Upper lobe of left lung (tissue), 6 donors: Measurements from ENCODE around the gene GRK5. TPM values are rescaled to one million over a fixed set of nuclear protein-coding genes. Genes with fewer than 3 reads are reported as not detected.

ENCODE experiments used
- ATAC-seq, 2 donors: fragments of 200-7000 bp; cut with Tn5 transposase; one replicate each; pipeline ENCODE4 v1.9.1; 2022; ENCODE audit warnings: mild to moderate bottlenecking in 2 of 2, moderate library complexity in 2 of 2; ENCODE audit not compliant: low FRiP score in 2 of 2
- DNase-seq, 2 donors: peaks; one replicate each; pipeline ENCODE4 v3.0.0-alpha.2; 2019 to 2020
- H3K27ac ChIP-seq, 4 donors: fragments of 200-600 bp; sonication (generic); one replicate each; pipeline ENCODE4 v1.5.1; 2016 to 2019
- H3K27me3 ChIP-seq, 4 donors: fragments of 200-600 bp; sonication (generic); one replicate each; pipeline ENCODE4 v1.5.1; 2017 to 2019
- H3K36me3 ChIP-seq, 4 donors: fragments of 200-600 bp; sonication (generic); one replicate each; pipeline ENCODE4 v1.5.1; 2016 to 2019
- H3K4me1 ChIP-seq, 4 donors: fragments of 200-600 bp; sonication (generic); one replicate each; pipeline ENCODE4 v1.5.1; 2018 to 2019
- H3K4me3 ChIP-seq, 4 donors: fragments of 200-600 bp; sonication (generic); one replicate each; pipeline ENCODE4 v1.5.1; 2017 to 2019; ENCODE audit warnings: mild to moderate bottlenecking in 2 of 4, moderate library complexity in 1 of 4
- H3K9me3 ChIP-seq, 4 donors: fragments of 200-600 bp; sonication (generic); one replicate each; pipeline ENCODE4 v1.5.1; 2018 to 2019
- CTCF ChIP-seq, 6 experiments: fragments of 450-650 bp in 4 of 6; fragments of 200-600 bp in 2 of 6; sonication (generic) in 2 of 6; IDR thresholded peaks; one replicate each; pipeline ENCODE4 v1.5.1; 2016 to 2019; ENCODE audit warnings: antibody characterized with exemption in 6 of 6
- EP300 ChIP-seq, 4 donors: sonication (generic); formaldehyde crosslinking; IDR thresholded peaks; one replicate each; pipeline ENCODE4 v1.5.1; 2017; ENCODE audit warnings: antibody characterized with exemption in 4 of 4, control low read depth in 2 of 4
- POLR2A ChIP-seq, 4 donors: fragments of 450-650 bp; IDR thresholded peaks; one replicate each; pipeline ENCODE4 v1.5.1; 2016 to 2017; ENCODE audit warnings: antibody characterized with exemption in 4 of 4, mild to moderate bottlenecking in 2 of 4
- POLR2AphosphoS5 ChIP-seq, 2 donors: sonication (generic); formaldehyde crosslinking; IDR thresholded peaks; one replicate each; pipeline ENCODE4 v1.5.1; 2017; ENCODE audit warnings: antibody characterized with exemption in 2 of 2
- WGBS, 2 donors: methylation state at CpG; one replicate each; pipeline ENCODE4 v1.1.5; 2017 to 2018; 5-methylcytosine and 5-hydroxymethylcytosine counted together
- total RNA-seq, 6 donors: library from RNA; depleted of rRNA in 4 of 6; stranded (reverse); fragments of >200 nt in 4 of 6; gene quantifications; one replicate each; pipeline versions ENCODE4 v1.1.0 to v1.2.1, GENCODE V29; 2016 to 2021
- donor health status: DM: no; HTN: no; CAD: no; lungs with moderate emphysema.
- donor health status: DM: no; HTN: yes; CAD: no; lungs with severe emphysema.

Gene GRK5
- total RNA-seq, 6 donors from 2014 or later: 38.6 to 80.9 (median 61.1) TPM

GRCh38 chr10:119466655-119467054 lies 259.3 kb downstream of the GRK5 start:
- Histone ChIP-seq H3K4me1 (no peaks in the 10 kb centered on the region), H3K4me3 (no peak overlapping the region), H3K9me3 (no peaks in the 10 kb centered on the region), H3K27ac (no peak overlapping the region), H3K36me3 (no peaks in the 10 kb centered on the region), H3K27me3 (no peaks in the 10 kb centered on the region)
- ATAC-seq (no peak), DNase-seq (no peak)
- 74 to 76% methylated on average over 6 to 7 of the region's 7 CpGs for WGBS, 2 donors
- TF ChIP-seq CTCF (IDR thresholded peaks at IDR 0.05) (no peak), POLR2A (IDR thresholded peaks at IDR 0.05) (no peak), POLR2AphosphoS5 (IDR thresholded peaks at IDR 0.05) (no peak), EP300 (IDR thresholded peaks at IDR 0.05) (no peak)

GRCh38 chr10:119468542-119469324 lies 261.4 kb downstream of the GRK5 start:
- no peak for TF ChIP-seq CTCF (IDR thresholded peaks at IDR 0.05)
- TF ChIP-seq POLR2AphosphoS5 (IDR thresholded peaks at IDR 0.05): no peak
- no peak for TF ChIP-seq EP300 (IDR thresholded peaks at IDR 0.05)
- no peak for TF ChIP-seq POLR2A (IDR thresholded peaks at IDR 0.05)
- Histone ChIP-seq H3K27me3 (no peaks in the 10 kb centered on the region), H3K4me3 (no peak overlapping the region), H3K4me1 (no peaks in the 10 kb centered on the region), H3K27ac (no peak overlapping the region), H3K9me3 (no peaks in the 10 kb centered on the region), H3K36me3 (no peaks in the 10 kb centered on the region)
- DNase-seq: no peak
- 75 to 82% methylated on average over 8 to 13 of the region's 13 CpGs for WGBS, 2 donors
- no peak for ATAC-seq

GRCh38 chr10:119469325-119469707 lies 261.9 kb downstream of the GRK5 start:
- no peaks in the 10 kb centered on the region for H3K4me1 ChIP-seq
- WGBS, 2 donors: 93 to 94% methylated on average over 7 to 8 of the region's 8 CpGs
- DNase-seq (no peak), ATAC-seq (no peak)
- H3K36me3 ChIP-seq: no peaks in the 10 kb centered on the region
- no peak overlapping the region for H3K4me3 ChIP-seq
- TF ChIP-seq POLR2AphosphoS5 (IDR thresholded peaks at IDR 0.05): no peak
- TF ChIP-seq EP300 (IDR thresholded peaks at IDR 0.05): no peak
- TF ChIP-seq CTCF (IDR thresholded peaks at IDR 0.05): no peak
- TF ChIP-seq POLR2A (IDR thresholded peaks at IDR 0.05): no peak
- H3K27ac ChIP-seq: no peak overlapping the region
- no peaks in the 10 kb centered on the region for H3K27me3 ChIP-seq
- H3K9me3 ChIP-seq: no peaks in the 10 kb centered on the region

GRCh38 chr10:119469846-119470245 lies 262.5 kb downstream of the GRK5 start:
- no peaks in the 10 kb centered on the region for H3K4me1 ChIP-seq
- TF ChIP-seq EP300 (IDR thresholded peaks at IDR 0.05) (no peak), POLR2AphosphoS5 (IDR thresholded peaks at IDR 0.05) (no peak), POLR2A (IDR thresholded peaks at IDR 0.05) (no peak), CTCF (IDR thresholded peaks at IDR 0.05) (no peak)
- H3K9me3 ChIP-seq: no peaks in the 10 kb centered on the region
- no peaks in the 10 kb centered on the region for H3K27me3 ChIP-seq
- H3K36me3 ChIP-seq: no peaks in the 10 kb centered on the region
- no peak overlapping the region for H3K27ac ChIP-seq
- no peak for DNase-seq
- ATAC-seq: no peak
- H3K4me3 ChIP-seq: no peak overlapping the region
- 46 to 64% methylated on average over 7 of the region's 7 CpGs for WGBS, 2 donors
